Esophagus muscularis mucosa (tissue), 4 donors: ENCODE results near the gene GALNTL6. TPM values are rescaled to one million over a fixed set of nuclear protein-coding genes. Genes with fewer than 3 reads are reported as not detected.

ENCODE experiments used
- DNase-seq: peaks from one replicate; pipeline ENCODE4 v3.0.0-alpha.2; 2017; ENCODE audit errors: extremely low spot score
- H3K27ac ChIP-seq, 4 donors: fragments of 200-600 bp; sonication (generic); replicated peaks in 1 of 4; 1 replicate in 3 of 4; 2 replicates in 1 of 4; pipeline ENCODE4 v1.5.1; 2016 to 2019; ENCODE audit warnings: mild to moderate bottlenecking in 1 of 4
- H3K27me3 ChIP-seq, 4 donors: fragments of 200-600 bp; sonication (generic); one replicate each; pipeline versions ENCODE4 v1.5.1 to v1.6.0; 2016 to 2019
- H3K36me3 ChIP-seq, 4 donors: fragments of 200-600 bp; sonication (generic); one replicate each; pipeline ENCODE4 v1.5.1; 2016 to 2019
- H3K4me1 ChIP-seq, 4 donors: fragments of 200-600 bp; sonication (generic); one replicate each; pipeline ENCODE4 v1.5.1; 2016 to 2019
- H3K4me3 ChIP-seq, 4 donors: fragments of 200-600 bp; sonication (generic); 1 replicate in 2 of 4; 2 replicates in 2 of 4; pipeline ENCODE4 v1.5.1; 2016 to 2019; ENCODE audit warnings: mild to moderate bottlenecking in 4 of 4, moderate library complexity in 1 of 4
- H3K9me3 ChIP-seq, 4 donors: fragments of 200-600 bp; sonication (generic); 1 replicate in 3 of 4; 2 replicates in 1 of 4; pipeline ENCODE4 v1.5.1; 2016 to 2019
- EP300 ChIP-seq: sonication (generic); formaldehyde crosslinking; IDR thresholded peaks from one replicate; pipeline ENCODE4 v1.6.1; 2017; ENCODE audit warnings: antibody characterized with exemption
- POLR2A ChIP-seq: fragments of 450-650 bp; IDR thresholded peaks from one replicate; pipeline ENCODE4 v1.6.1; 2017; ENCODE audit warnings: antibody characterized with exemption, moderate library complexity, mild to moderate bottlenecking, low read depth
- POLR2AphosphoS5 ChIP-seq, 2 donors: sonication (generic); formaldehyde crosslinking; IDR thresholded peaks; one replicate each; pipeline ENCODE4 v1.6.1; 2017; ENCODE audit warnings: antibody characterized with exemption in 2 of 2
- WGBS: methylation state at CpG from one replicate; pipeline ENCODE4 v1.1.5; 2018; 5-methylcytosine and 5-hydroxymethylcytosine counted together
- intact Hi-C: fragments of 100-400 bp; cut with DNase I; formaldehyde crosslinking; loops from one replicate; pipeline ENCODE4 v1.15.1; 2023
- total RNA-seq, 4 donors: library from RNA; depleted of rRNA; stranded (reverse); fragments of >200 nt; gene quantifications; one replicate each; pipeline versions ENCODE4 v1.1.0 to v1.2.1, GENCODE V29; 2016
- TF ChIP-seq, protein P1 (sequence below), 3 experiments: fragments of 200-600 bp in 2 of 3; fragments of 450-650 bp in 1 of 3; sonication (generic) in 2 of 3; IDR thresholded peaks; one replicate each; pipeline ENCODE4 v1.5.1; 2017 to 2019; ENCODE audit warnings: antibody characterized with exemption in 3 of 3, mild to moderate bottlenecking in 2 of 3, moderate library complexity in 1 of 3

Gene GALNTL6
- total RNA-seq, 4 donors from 2014 or later, result 0.33 to 0.42 TPM; not detected in 2

DNA sequence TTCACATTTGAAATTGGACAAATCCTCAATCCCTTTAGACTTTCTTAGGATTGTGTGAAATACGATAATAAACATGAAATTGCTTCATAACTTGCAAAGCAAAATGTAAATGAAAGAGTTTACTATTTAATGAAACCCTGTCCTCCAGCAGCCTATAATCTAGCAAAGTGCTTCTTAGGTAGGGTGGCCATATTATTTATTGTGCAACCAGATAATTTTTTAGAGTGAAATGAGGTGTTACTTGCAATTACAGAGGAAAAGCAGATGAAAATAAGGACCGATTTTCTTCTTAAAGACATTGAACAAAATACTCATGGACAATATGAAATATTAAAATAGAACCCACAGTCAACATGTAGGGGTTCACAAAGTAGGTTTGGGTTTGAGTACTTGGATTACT, 1239.2 kb downstream of the GALNTL6 start:
- no peak overlapping the region for H3K27ac ChIP-seq
- H3K27me3 ChIP-seq, result no peaks in the 10 kb centered on the region
- intact Hi-C loops, result no loop called here

DNA sequence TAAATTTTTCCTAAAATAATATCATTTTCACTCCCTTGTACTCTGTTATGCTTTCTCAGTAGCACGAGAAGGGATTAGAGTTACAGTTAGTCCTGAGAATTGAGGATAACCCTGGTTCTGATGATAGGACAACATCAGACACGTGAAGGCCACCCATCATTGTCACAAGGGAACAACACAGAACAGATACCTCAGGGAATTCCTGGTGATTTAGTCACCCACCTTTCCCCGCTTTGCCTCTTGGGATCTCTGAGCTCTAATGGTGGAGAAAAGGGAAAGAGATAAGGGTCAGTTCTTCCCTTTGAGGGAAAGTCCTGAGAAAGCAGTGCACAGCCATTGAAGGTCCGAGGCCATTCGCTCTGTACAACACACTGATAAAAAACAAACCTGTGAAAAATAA, 1243.1 kb downstream of the GALNTL6 start:
- no peak for DNase-seq
- Histone ChIP-seq H3K4me3 (no peak overlapping the region), H3K9me3 (no peaks in the 10 kb centered on the region), H3K36me3 (no peaks in the 10 kb centered on the region), H3K4me1 (peaks cover 0 to 15% (median 10%) of the 10 kb centered on the region in 4 donors), H3K27me3 (no peaks in the 10 kb centered on the region), H3K27ac (no peak overlapping the region)
- TF ChIP-seq POLR2AphosphoS5 (IDR thresholded peaks at IDR 0.05), result no peak
- no peak for TF ChIP-seq POLR2A
- TF ChIP-seq EP300, result no peak
- TF ChIP-seq, protein P1, sequence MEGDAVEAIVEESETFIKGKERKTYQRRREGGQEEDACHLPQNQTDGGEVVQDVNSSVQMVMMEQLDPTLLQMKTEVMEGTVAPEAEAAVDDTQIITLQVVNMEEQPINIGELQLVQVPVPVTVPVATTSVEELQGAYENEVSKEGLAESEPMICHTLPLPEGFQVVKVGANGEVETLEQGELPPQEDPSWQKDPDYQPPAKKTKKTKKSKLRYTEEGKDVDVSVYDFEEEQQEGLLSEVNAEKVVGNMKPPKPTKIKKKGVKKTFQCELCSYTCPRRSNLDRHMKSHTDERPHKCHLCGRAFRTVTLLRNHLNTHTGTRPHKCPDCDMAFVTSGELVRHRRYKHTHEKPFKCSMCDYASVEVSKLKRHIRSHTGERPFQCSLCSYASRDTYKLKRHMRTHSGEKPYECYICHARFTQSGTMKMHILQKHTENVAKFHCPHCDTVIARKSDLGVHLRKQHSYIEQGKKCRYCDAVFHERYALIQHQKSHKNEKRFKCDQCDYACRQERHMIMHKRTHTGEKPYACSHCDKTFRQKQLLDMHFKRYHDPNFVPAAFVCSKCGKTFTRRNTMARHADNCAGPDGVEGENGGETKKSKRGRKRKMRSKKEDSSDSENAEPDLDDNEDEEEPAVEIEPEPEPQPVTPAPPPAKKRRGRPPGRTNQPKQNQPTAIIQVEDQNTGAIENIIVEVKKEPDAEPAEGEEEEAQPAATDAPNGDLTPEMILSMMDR (IDR thresholded peaks at IDR 0.05), result no peak
- WGBS, result 96% methylated on average over 5 of the region's 5 CpGs
- intact Hi-C loops, result no loop called here

More for the DNA sequence above, 1239.2 kb downstream of the GALNTL6 start:
- peaks cover 0 to 10% (median 6%) of the 10 kb centered on the region in 4 donors for H3K4me1 ChIP-seq
- no peaks in the 10 kb centered on the region for H3K9me3 ChIP-seq
- WGBS, result 87% methylated on average over 2 of the region's 2 CpGs
- TF ChIP-seq EP300 (no peak), POLR2A (no peak), POLR2AphosphoS5 (IDR thresholded peaks at IDR 0.05) (no peak)
- TF ChIP-seq, protein P1 (IDR thresholded peaks at IDR 0.05), result no peak
- no peaks in the 10 kb centered on the region for H3K36me3 ChIP-seq
- DNase-seq, result no peak
- peak overlapping the region in 1 of 4 donors; percentile 29 for H3K4me3 ChIP-seq

DNA sequence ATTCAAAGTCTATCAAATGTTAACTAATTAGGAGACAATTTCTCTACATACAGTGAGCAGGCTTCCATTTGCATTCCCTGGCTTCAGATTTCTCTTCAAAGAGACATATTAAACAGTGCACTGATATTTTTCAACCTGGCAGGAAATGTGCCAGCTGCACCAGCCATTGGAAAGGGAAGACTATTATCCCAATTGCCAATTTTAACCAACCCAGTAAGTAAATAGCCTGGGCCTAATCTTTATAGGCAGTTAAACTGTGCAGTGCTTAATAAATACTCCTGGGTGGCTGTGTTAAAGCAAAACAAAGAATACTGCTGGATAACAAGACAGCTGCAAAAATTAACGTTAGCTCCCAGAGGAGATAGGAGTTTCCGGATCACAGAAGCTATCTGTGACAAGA, 1243.5 kb downstream of the GALNTL6 start:
- no peaks in the 10 kb centered on the region for H3K36me3 ChIP-seq
- intact Hi-C loops, result no loop called here
- no peaks in the 10 kb centered on the region for H3K9me3 ChIP-seq
- DNase-seq, result no peak
- no peaks in the 10 kb centered on the region for H3K27me3 ChIP-seq
- no peak for TF ChIP-seq EP300
- TF ChIP-seq POLR2AphosphoS5 (IDR thresholded peaks at IDR 0.05), result no peak
- TF ChIP-seq, protein P1 (IDR thresholded peaks at IDR 0.05), result no peak
- TF ChIP-seq POLR2A, result no peak
- H3K27ac ChIP-seq, result no peak overlapping the region
- H3K4me1 ChIP-seq, result peaks cover 0 to 15% (median 10%) of the 10 kb centered on the region in 4 donors
- 76% methylated on average over 2 of the region's 2 CpGs for WGBS
- H3K4me3 ChIP-seq, result no peak overlapping the region

DNA sequence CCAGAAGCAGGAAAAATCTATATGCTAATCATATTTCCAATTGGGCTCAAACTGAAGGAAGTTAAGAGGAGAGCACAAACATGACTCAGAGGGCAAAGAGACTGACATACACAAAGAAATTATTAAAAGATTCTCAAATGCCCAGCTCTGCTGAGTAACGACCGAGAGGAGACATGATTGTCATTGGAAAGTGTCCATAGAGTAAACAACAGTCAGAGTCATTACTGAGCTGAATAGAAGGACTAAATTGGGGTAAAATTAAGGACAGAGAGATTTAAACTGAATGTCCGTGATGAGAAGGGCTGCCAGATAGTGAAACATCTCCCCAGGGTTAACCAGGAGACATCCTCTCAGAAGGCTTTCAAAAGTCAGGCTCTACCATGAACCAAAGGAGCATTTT, 1244.2 kb downstream of the GALNTL6 start:
- Histone ChIP-seq H3K9me3 (no peaks in the 10 kb centered on the region), H3K27me3 (no peaks in the 10 kb centered on the region), H3K4me1 (peaks cover 0 to 15% (median 10%) of the 10 kb centered on the region in 4 donors), H3K27ac (no peak overlapping the region), H3K4me3 (no peak overlapping the region), H3K36me3 (no peaks in the 10 kb centered on the region)
- WGBS, result 35% methylated on average over 3 of the region's 3 CpGs
- TF ChIP-seq EP300 (no peak), POLR2A (no peak), POLR2AphosphoS5 (IDR thresholded peaks at IDR 0.05) (no peak)
- TF ChIP-seq, protein P1 (IDR thresholded peaks at IDR 0.05), result no peak
- DNase-seq, result no peak
- intact Hi-C loops, result no loop called here

DNA sequence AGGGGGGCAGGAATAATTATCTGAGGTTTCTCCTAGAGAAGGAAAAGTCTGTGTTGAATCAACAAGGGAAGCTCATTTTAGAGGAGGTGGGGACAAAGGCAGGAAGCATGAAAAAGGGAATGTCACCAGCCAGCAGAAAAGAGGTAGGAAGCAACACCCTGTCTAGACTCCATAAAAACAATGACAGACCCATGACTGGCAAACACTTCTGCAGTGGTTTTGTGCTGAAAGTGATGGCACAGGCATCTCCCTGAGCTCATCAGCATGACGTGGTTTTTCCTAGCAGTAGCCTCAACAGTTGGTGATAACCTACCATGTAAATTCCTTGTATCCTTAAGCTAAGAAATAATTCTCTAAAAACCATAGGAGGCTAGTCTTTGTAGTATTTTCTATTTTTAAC, 1244.7 kb downstream of the GALNTL6 start:
- Histone ChIP-seq H3K4me1 (peaks cover 0 to 15% (median 10%) of the 10 kb centered on the region in 4 donors), H3K4me3 (no peak overlapping the region), H3K9me3 (no peaks in the 10 kb centered on the region), H3K36me3 (no peaks in the 10 kb centered on the region), H3K27me3 (no peaks in the 10 kb centered on the region), H3K27ac (no peak overlapping the region)
- DNase-seq, result no peak
- TF ChIP-seq POLR2A (no peak), EP300 (no peak), POLR2AphosphoS5 (IDR thresholded peaks at IDR 0.05) (no peak)
- TF ChIP-seq, protein P1 (IDR thresholded peaks at IDR 0.05), result no peak
- 58% methylated on average over 1 of the region's 1 CpG for WGBS
- intact Hi-C loops, result no loop called here
